GM18508 (cell line): Measurements from ENCODE around the gene PRKCB.

Source experiments
- ATAC-seq: cut with Tn5 transposase; IDR thresholded peaks from one replicate; pipeline ENCODE4 v1.9.1; 2021; ENCODE audit warnings: moderate number of reproducible peaks; ENCODE audit not compliant: insufficient read depth, unreplicated experiment

PRKCB gene

DNA sequence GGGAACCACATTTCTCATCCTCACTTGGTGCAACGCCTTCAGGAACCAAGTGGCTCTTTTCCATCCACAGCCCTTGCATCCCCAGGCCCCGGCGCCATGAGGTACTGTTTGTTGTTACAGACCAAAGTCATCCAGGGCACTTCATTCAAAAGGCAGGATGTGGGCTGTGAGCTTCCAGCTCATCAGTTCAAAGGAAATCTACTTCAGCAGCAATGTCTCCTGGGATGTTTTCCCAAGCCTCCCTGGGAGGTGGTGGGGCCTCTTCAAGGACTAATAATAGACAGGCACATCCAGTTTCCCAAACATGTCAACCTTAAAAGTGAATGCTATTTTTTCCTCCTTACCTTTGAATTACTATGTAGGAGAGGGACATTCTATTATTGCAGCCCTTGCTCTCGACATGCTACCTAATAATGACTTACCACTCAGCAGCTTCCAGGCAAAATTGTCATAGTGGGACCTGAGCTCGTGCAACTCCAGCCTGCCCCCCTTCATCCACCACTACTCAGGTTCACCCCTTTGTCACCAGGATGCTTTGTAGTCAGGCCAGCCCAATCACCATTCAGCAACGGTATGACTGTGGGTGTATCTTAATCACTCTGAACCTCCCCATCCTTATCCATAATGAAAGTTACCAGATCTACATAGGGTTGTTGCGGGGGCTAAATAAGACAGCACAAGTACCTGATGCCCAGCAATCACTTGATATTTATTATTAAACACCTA is 1.7 kb upstream of the PRKCB start:
- ATAC-seq, result no peak

DNA sequence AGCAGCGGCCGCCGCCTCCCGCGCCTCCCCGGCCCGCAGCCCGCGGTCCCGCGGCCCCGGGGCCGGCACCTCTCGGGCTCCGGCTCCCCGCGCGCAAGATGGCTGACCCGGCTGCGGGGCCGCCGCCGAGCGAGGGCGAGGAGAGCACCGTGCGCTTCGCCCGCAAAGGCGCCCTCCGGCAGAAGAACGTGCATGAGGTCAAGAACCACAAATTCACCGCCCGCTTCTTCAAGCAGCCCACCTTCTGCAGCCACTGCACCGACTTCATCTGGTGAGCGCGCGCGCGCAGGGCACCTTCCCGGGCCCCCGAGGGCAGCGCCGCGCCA is 258 bp downstream of the PRKCB start:
- ATAC-seq, result no peak

DNA sequence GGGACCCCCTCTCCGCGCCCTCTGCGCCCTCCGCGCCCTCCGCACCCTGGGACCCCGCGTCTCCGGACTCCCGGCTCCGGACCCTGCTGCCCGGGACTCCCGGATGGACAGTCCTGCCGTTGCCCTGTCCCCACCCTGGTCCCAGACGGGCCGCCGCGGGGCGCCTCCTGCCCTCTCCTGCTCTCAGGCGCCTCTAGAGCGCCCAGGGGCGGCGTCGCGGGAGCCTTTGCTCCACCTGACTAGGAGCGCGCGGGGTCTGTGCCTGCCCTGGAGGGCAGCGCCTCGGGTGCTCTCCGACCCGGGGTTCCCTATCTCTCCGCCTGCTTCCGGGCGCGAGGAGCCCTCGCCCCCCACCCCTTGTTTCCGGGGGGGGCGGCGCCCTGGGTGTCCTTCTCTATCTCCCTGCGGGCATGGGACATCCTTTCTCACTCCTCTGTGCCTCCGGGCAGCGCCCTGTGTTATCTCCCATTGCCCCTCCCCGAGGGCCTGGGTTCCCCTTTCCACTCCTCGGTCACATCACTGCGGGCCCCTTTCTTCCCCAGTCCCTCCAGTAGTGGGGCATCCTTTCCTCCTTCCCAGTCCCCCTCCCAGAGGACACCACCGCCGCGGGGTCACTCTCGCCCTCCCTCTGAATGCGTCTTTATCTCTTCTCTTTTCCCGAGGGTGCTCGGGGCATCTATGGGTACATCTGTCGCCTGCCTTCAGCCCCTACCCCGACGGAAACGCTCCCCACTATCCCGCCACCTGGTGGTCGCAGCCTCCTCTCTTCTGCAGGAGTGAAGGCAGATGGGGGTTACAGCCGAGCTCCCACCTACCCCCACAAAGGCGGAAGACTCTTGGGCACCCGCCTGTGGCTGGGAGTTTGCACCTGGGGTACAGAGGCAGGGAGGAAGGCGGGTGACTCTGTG is 875 bp downstream of the PRKCB start:
- no peak for ATAC-seq

DNA sequence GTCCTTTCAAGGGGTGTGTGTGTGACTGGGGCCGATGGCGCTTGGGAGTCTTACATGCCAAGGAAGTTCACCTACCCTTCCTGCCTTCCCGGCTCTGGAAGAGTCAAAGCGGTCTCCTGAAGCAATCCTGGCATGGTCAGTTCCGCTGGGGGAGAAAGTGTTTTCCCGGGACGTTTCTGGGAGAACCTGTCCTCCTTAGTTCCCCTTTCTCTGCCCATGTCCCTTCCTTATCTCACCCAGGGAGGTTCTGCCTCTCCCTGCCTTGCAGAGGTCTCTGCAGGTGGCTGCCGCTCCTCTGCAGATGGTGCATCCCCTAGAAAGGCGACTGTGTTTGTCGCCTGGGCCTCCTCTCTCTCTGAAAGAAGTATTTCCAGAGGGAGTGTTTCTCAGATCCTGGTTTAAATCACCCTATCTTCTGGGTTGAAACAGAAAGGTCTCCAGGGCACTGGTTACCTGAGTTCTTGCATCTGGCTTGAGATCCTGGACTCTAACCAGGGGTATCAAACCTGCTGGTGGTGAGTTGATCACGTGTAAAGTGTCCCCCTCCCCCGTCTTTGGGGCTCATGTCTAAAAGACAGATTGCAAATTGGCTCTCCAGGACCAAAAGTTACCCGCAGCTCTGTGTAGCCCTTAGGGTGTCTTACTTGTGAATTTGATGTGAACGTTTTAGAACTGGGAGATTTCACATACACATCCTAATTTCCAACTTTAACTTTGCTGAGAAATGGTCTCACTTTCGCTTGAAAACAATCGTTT is 1.9 kb downstream of the PRKCB start:
- no peak for ATAC-seq

DNA sequence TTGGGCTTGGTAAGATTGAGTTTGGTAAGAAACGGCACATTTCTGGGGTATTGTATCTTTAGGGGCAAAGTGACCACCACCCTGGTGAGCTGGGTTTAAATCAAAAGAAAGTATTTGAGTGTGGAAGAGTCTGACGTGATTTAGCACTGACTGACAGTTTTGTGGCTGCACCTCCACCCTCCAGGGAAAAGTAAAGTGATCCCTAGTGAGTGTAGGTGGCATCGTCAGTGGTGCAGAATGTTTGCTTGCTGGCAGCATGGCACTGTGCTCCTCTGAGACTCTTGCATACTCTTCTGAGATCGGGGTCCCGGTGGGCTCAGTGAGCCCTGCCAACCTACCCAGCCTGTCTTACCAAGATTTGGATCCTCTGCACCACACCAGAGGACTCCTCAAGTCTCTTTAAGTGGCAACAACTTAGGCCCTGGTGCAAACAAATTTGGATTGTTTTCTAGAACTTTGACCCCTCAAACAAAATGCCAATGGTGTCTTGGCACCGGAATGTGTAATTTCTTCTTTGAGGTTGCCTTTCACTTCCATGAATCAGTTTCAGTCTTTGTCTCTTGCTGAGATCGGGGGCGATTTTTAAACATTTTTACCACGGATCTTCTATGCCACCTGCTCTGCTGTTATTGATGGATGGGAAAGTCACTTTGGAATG is 2.8 kb downstream of the PRKCB start:
- ATAC-seq, result no peak

DNA sequence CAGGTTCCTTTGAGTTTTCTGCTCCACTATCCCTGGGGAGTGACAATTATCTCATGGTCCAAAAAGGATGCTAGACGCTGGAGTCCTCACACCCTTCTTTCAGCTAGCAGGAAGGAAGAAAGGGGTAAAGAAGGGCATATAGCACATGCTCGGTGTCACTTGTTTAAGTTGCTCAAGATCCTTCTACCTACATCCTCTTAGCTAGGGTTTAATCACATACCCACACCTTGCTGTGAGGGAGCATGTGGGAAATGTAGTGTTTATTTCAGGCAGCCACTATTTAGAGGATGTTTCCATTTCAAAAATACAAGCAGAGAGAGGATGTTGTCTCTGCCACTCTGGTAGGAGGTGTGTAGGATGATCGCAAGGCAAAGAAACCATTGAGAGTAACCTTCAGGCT is 4.5 kb downstream of the PRKCB start:
- ATAC-seq, result no peak

DNA sequence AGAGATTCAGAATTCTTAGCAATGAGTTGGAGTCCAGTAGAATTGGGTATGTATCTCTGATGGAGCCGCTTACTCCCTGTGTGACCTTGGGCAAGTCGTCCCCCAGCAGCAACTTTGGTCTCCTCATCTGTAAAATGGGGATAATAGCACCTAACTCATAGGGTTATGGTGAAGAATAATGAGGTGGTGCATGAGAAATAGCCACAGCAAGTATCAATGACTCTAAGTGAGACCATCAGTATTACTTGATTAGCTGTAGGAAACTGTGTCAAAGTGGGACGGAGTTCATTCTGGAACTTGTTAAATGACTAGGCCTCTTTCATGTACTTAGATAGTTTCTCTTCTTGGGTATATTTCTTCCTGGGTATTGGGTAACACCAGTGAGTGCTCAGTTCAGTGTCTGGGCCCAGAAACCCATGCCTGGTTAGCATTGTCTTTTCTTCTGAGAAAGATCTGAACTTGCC is 6.4 kb downstream of the PRKCB start:
- ATAC-seq, result peak; percentile 72

DNA sequence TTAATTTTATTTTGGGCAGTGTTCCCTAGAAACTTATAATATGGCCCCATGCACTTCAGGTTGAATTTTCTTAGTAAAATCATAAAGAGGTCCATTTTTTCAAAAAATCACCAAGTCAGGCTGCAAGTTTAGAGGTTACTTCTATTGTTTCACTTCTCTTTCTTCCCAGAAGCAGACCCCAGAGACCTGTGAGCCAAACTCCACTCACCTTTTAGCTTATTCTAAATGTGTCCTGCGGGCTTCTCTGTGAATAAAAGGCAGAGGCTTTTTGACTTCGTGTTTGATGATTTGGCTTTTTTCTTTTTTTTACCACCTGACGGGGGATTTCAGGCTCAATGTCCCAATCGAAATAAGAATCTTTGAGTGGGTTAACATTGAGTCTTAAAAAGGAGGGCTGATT is 7.4 kb downstream of the PRKCB start:
- no peak for ATAC-seq

DNA sequence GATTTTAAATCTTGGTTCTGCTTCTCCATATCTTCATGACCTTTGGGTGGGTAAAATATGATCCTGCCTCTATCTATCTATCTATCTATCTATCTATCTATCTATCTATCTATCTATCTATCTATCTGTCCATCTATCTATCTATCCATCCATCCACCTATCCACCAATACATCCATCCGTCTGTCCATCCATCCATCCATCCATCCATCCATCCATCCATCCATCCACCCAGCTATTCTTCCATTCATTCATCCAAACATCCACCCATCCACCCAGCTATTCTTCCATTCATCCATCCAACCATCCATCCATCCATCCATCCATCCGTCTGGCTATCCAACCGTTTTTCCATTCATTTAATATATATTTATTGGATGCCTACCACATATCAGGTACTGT is 11.5 kb downstream of the PRKCB start:
- no peak for ATAC-seq

DNA sequence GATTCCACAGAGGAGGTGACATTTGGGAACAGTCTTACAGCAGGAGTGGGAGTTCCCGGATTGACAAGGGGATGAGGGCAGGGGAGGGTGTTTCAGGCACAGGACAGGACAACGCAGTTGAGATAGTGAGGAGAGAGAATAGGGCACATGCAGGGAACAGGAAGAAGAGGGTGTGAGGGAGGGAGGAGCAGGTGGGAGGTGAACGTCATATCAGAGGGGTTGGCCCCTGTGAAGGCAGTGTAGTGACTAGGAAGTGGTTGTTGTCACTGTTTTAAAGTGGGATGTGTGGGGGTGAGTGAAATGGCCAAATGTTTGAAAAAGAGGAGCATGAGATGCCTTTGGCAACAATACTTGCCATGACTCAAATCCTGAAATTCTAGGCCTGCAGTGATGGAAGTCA is 12.2 kb downstream of the PRKCB start:
- no peak for ATAC-seq

DNA sequence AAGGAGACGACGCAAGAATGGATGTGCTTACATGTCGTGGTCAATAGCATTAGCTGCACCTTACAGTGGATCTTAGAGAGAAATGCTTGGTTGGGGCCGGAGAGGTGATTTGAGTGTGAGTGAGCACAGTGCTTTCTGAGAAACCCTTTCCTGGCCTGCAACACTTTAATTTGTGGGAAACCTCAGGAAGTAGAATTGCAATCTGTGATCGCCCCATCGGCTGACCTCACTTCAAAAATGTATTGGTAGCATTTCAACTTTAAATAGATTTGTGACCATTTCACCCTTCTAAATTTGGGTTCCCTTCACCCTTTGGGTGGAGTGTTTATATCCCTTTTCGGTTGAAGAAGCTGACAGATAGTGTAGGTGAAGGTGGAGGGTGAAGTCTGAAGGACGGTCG is 13.2 kb downstream of the PRKCB start:
- ATAC-seq, result no peak

DNA sequence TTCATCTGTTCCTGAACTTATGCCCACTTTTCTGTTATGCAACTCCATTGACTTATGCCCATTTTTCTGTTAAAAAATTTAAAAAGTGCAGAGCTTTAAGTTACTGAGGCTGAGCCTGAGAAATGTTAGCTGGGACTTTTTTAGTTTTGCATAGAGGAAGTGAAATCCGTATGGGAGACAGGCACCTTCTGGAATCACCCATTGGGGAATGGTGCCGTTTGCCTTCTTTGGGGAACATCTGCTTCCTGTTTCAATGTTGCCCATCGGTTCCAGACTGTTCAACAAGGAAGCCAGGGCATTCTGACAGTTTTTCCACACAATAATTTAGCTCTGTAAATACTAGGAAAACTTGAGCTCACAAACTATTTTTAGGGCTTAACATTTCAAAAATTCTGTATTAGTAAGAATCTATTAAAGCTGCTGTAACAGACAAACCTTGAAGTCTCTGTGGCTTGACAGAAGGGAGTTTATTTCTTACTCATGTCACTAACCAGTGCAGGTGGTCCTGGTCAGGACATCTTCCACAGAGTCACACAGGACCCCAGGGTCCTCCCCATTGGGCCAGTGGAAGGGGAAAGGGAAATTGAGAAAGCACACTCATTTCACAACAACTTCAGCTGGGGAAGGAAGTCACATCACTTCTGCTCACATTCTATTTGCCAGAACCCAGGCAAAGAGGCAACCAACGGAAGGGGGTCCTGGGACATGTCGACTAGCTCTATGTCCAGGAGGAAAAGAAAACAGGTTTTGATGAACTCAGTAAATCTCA is 17.2 kb downstream of the PRKCB start:
- no peak for ATAC-seq

DNA sequence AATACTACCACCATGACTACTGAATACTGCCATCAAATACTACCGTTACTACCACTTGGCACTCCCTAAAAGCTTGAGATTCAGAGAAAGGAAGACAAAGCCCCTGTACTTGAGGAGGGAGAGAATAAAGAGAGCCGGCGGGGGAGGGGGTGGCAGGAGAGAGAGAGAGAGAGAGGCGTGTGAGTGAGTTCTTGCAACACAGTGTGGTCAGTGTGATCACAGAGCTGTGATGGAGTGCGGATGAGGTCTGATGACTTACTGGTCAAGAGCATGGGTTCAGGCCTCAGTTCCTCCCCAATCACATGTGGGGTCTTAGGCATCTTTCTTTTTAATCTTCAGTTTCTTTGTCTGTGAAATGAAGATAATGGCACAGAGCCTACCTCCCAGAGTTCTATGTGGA is 19.2 kb downstream of the PRKCB start:
- ATAC-seq, result no peak

DNA sequence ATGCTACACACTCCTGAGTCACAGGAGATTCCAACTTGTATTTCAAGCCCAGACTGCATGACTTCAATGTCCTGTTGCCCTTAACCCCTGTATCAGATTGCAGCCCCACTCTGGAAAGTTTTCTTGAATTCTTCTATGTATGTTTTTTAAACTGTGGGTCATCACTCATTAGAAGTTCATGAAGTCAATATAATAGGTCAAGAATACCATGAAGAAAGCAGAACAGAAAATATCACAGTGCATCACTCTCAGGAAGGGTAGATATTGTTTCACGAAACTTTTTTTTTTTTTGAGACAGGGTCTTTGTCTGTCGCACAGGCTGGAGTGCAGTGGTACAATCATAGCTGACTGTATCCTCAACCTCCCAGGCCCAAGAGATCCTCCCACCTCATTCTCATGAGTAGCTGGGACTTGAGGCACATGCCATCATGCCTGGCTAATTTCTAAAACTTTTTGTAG is 20.5 kb downstream of the PRKCB start:
- no peak for ATAC-seq

DNA sequence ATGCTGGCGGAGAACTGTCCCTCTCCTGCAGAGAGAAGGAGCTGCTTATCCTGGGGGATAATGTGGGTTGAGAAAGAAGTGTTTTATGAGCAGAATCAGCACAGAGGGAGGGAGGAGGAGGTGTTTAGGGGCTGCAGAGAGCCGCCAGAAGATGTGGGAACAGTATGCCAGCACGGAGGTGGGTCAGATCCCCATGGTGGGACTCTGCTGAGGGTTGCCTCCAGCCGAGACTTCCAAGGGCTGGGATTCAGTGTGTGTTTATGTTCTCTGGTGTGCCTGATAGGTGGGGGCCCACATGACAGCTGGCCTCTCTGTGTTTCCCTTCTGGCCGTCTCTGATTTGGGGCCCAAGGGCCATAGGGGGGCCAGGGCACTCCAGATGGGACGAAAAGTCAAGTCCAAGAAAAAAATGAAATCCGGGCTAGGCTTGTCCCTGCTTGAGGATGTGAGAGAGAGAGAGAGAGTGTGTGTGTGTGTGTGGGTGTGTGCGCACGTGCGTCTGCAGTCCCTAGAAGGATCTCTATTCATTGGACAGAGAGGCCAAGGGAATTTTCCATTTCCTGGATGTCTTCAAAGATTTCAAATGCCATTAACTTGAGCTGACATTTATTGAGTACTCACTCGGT is 21.6 kb downstream of the PRKCB start:
- ATAC-seq, result no peak

DNA sequence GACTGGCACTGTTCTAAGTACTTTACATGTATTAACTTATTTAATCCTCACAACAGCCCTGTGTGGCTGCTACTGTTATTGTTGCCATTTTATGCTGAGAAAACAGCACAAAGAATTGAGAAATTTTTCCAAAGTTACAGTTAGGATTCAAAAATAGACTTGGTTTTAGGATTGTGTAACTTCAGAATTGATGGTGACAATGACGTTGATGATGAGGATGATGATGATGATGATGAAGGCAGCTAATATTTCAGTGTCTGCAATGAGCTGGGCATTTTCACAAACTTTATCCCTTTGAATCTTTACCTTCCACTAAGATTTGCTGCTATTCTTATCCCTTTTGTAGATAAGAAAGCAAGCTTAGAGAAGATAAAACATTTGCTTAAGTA is 22.1 kb downstream of the PRKCB start:
- ATAC-seq, result no peak

DNA sequence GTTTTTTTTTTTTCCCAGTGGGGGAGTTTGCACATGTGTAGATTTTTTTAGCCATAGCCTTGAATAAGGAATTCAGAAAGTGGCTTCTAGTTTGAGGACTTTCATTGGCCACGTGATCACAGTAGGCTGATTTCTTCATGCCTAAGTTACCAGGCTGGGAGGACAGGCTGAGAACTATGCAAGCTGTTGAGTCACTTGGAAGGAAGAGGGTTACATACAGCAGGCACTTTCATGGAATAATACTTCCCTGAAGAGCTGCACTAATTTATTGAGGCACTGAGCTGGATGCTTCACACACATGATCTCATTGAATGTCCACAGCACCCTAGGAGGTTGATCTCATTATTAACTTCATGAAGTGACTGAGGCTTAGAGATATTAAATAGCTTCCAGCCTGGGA is 22.8 kb downstream of the PRKCB start:
- ATAC-seq, result no peak

DNA sequence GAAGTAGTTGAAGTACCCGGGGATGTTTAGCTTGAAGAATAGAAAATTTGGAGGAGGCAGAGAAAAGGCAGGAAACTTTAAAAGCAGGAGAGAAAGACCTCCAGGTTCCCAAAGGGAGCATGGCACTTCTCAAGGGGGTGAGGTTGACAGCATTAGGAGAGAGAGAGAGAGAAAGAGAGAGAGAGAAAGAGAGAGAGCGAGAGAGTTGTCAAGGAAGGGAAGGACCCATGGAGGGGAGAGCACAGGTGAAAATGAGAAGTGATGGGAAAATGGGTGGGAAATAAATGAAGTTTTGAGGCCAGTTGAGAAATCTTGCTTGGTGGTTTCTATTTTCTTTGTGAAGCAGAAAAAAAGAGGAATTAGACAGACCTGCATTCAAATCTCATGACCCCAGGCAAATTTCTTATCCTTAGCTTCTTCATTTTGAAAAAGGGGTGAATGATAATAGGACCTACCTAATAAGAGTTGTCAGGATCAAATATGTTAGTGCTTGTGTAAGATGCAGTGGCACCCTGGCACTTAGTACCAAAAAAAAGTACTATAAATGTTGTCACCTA is 24.0 kb downstream of the PRKCB start:
- ATAC-seq, result no peak

DNA sequence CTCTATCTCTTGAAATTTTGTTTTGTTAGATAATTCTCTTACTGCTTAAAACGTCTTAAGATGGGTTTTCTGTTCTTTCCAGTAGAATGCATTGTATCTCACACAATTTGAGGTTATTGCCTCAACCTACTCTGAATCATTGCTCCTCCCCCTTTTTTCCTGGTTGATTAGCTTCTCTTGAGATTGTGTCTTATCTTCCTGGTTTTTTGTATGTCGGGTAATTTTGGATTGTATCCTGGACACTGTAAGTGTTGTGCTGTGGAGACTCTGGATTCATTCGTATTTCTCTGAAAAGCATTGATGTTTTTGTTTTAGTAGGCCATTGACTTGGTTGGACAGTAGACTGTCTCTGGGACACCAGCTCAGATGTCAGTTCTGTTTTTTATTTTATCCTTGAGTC is 26.1 kb downstream of the PRKCB start:
- no peak for ATAC-seq
